Measurements from ENCODE around the gene NELFCD.
"Not testable (repeated sequence)": the region's sequence is repeated elsewhere in the genome, so short reads cannot be mapped to it uniquely, and the experiment has no call there.

NELFCD gene

DNA sequence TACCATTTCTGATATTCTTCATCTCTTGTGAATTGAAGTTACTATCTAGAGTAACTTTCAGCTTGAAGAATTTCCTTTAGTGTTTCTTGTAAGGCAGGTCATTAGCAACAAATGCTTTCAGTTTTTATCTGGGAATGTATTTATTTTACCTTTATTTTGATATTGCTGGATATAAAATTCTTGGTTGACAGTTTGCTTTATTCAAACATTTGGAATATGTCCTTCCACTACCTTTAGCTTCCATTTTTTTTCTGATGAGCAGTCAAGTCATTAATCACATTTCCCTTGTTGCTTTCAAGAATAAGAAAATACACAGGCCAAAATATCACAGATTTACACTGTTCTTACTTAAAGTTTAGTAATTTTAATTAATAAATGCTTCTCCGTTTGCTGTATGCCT, 5.7 kb upstream of the NELFCD start:
- Histone ChIP-seq H3K9me3 (ENCODE audit: control insufficient read depth in 1 of 2, low read length in 2 of 2) (peaks cover 8 to 14% of the 10 kb centered on the region in 2 donors), H3K27me3 (ENCODE audit: low read depth, low read length) (no peaks in the 10 kb centered on the region), H3K4me3 (ENCODE audit: low read depth in 1 of 2, low read length in 2 of 2) (no peak overlapping the region), H3K4me1 (ENCODE audit: control insufficient read depth in 1 of 2, insufficient read depth in 2 of 2, low read length in 2 of 2) (no peaks in the 10 kb centered on the region), H3K27ac (ENCODE audit: low read length) (no peak overlapping the region), H3K36me3 (ENCODE audit: control insufficient read depth in 1 of 2, insufficient read depth in 2 of 2, low read length in 2 of 2) (no peaks in the 10 kb centered on the region)

DNA sequence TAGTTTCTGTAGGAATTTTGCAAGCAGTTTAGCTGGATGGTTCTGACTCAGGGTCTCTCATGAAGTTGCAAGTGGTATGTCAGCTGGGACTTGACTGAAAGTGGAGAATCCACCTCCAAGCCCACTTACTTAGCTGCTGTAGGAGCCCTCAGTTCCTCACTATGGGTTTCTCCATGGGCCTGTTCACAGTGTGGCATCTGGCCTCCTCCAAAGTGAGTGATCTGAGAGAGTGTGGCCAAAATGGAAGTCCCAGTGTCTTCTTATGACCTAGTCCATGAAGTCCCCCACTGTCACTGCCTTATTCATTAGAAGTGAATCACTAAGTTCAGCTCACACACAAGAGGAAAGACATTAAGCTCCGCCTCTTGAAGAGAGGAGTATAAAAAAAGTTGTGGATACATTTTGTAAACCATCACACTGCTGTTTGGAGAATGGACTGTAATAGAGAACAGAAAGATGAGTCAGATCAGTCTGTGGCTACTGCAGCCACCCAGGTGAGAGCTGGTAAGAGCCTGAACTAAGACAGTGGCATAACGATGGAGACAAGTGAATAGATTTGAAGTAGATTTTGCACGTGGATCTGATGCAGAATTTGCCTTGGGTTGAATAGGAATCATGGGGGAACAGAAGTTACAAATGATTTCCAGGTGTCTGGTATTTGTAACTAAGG, 4.9 kb upstream of the NELFCD start:
- H3K36me3 ChIP-seq (ENCODE audit: control insufficient read depth in 1 of 2, insufficient read depth in 2 of 2, low read length in 2 of 2) = no peaks in the 10 kb centered on the region
- H3K27ac ChIP-seq (ENCODE audit: low read length) = no peak overlapping the region
- H3K9me3 ChIP-seq (ENCODE audit: control insufficient read depth in 1 of 2, low read length in 2 of 2) = peaks cover 8 to 14% of the 10 kb centered on the region in 2 donors
- no peaks in the 10 kb centered on the region for H3K4me1 ChIP-seq (ENCODE audit: control insufficient read depth in 1 of 2, insufficient read depth in 2 of 2, low read length in 2 of 2)
- H3K4me3 ChIP-seq (ENCODE audit: low read depth in 1 of 2, low read length in 2 of 2) = no peak overlapping the region
- no peaks in the 10 kb centered on the region for H3K27me3 ChIP-seq (ENCODE audit: low read depth, low read length)

DNA sequence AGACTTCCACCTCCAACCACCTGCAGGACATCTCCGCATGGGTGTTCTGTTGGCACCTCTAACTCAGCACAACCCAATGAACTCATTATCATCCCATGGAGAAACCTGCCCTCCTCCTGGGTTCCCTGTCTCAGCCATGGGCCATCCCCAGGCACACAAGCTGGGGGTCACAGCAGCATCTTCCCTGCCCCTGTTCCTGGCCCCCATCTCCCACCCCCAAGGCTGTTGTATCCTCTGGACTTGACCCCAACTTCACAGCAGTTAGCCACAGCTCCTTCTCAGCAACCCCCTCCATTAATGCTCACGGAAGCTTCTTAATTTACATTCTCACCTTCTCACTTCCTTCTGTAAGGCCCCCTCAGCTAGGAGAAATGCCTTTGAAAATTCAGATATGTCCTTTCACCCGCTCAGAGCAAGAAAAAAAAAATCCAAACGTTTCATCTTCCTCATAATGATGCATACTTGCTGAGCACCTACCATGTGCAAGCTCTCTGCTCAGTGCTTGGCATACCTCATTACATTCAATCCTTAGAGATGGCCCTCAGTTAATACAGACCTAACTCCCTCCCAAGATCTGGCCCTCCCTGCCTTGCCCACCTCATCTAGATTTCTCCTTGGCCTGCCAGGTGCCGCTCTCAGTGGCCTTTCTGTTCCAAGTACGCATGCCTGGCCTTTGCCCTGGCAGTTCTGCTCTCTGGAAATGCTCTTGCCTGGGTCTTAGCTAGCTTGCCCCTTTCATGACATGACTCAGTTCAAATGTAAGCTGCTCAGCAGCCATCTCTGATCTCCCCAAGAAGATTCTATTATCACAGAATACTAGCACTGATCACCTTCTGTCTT, 2.5 kb upstream of the NELFCD start:
- peaks cover 8 to 14% of the 10 kb centered on the region in 2 donors for H3K9me3 ChIP-seq (ENCODE audit: control insufficient read depth in 1 of 2, low read length in 2 of 2)
- H3K27me3 ChIP-seq (ENCODE audit: low read depth, low read length) = no peaks in the 10 kb centered on the region
- no peak overlapping the region for H3K4me3 ChIP-seq (ENCODE audit: low read depth in 1 of 2, low read length in 2 of 2)
- no peak overlapping the region for H3K27ac ChIP-seq (ENCODE audit: low read length)
- H3K4me1 ChIP-seq (ENCODE audit: control insufficient read depth in 1 of 2, insufficient read depth in 2 of 2, low read length in 2 of 2) = peaks cover 0 to 10% of the 10 kb centered on the region in 2 donors
- H3K36me3 ChIP-seq (ENCODE audit: control insufficient read depth in 1 of 2, insufficient read depth in 2 of 2, low read length in 2 of 2) = no peaks in the 10 kb centered on the region

DNA sequence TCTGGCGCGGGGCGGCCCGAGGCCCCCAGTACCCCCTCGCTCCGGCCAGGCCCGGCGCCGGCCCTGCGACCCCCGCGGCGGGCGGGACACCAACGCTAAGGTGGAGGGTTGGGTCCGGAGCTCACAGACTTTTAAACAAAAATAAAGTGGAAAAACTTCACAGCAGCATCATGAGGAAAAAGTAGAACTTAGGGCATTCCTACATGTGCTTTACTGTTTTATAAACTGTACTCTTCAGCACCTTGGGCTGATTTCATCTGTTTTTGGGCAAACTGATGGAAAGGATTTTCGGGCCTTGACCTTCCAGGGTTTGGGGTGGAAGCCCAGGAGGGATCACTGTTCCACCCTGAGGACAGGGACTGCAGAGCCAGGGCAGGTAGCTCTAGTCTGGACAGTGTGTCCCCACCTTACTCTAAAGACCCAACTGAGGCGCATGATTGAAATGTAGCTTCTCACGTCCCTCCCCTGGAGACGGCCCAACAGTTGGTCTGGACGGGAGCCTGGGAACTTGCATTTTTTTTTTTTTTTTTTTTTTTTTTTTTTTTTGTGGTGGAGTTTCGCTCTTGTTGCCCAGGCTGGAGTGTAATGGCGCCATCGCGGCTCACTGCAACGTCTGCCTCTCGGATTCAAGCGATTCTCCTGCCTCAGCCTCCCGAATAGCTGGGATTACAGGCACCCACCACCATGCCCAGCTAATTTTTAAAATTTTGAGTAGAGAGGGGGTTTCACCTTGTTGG, 740 bp downstream of the NELFCD start:
- Histone ChIP-seq H3K27ac (ENCODE audit: low read length) (peak overlapping the region; percentile 80), H3K4me1 (ENCODE audit: control insufficient read depth in 1 of 2, insufficient read depth in 2 of 2, low read length in 2 of 2) (peaks cover 11 to 14% of the 10 kb centered on the region in 2 donors), H3K36me3 (ENCODE audit: control insufficient read depth in 1 of 2, insufficient read depth in 2 of 2, low read length in 2 of 2) (peaks cover 5 to 6% of the 10 kb centered on the region in 2 donors), H3K27me3 (ENCODE audit: low read depth, low read length) (no peaks in the 10 kb centered on the region), H3K4me3 (ENCODE audit: low read depth in 1 of 2, low read length in 2 of 2) (peak overlapping the region; percentile 84 to 96), H3K9me3 (ENCODE audit: control insufficient read depth in 1 of 2, low read length in 2 of 2) (no peaks in the 10 kb centered on the region)

DNA sequence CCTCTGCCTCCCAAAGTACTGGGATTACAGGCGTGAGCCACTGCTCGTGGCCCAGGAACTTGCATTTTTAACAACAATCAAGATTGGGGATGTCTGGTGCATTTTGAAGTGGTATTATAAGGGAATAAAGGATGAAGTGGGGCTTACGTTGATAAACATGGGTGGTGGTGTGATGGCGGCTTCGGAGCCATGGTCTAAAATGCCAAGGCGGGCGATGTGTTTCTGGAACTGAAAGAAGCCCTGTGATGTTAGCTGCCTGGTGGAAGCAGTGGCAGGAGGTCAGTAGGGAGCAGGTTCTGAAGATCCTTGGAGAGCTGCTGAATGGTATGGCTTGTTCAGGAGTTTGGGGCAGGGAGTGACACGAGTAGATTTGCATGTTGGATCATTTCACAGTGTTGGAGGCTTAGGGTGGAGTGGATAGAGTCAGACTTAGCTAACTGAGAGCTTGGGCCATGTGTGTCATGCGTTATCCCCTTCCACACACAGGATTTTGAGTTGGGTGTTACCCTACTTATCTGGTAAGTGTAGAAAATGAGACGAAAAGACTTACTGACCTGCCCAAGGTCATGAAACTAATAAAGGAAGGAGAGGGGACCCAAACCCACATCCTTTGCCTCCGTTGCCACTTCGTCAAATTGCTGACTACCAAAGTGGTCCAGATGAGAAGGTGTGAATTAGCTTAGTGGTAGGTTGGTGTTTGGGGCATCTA, 1.5 kb downstream of the NELFCD start:
- Histone ChIP-seq H3K27me3 (ENCODE audit: low read depth, low read length) (no peaks in the 10 kb centered on the region), H3K27ac (ENCODE audit: low read length) (no peak overlapping the region), H3K4me1 (ENCODE audit: control insufficient read depth in 1 of 2, insufficient read depth in 2 of 2, low read length in 2 of 2) (peaks cover 11 to 14% of the 10 kb centered on the region in 2 donors), H3K9me3 (ENCODE audit: control insufficient read depth in 1 of 2, low read length in 2 of 2) (no peaks in the 10 kb centered on the region), H3K36me3 (ENCODE audit: control insufficient read depth in 1 of 2, insufficient read depth in 2 of 2, low read length in 2 of 2) (peaks cover 12 to 13% of the 10 kb centered on the region in 2 donors), H3K4me3 (ENCODE audit: low read depth in 1 of 2, low read length in 2 of 2) (peak overlapping the region; percentile 33 to 84)

DNA sequence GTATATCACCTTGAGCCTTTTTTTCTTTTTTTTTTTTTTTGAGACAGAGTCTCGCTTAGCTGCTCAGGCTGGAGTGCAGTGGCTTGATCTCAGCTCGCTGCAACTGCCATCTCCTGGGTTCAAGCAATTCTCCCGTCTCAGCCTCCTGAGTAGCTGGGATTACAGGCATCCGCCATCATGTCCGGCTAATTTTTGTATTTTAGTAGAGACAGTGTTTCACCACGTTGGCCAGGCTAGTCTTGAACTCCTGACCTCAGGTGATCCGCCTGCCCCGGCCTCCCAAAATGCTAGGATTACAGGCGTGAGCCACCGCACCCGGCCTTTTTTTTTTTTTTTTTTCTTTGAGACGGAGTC, 2.0 kb downstream of the NELFCD start:
- not testable (repeated sequence) for H3K9me3 ChIP-seq (ENCODE audit: control insufficient read depth in 1 of 2, low read length in 2 of 2); H3K4me3 ChIP-seq (ENCODE audit: low read depth in 1 of 2, low read length in 2 of 2); H3K27ac ChIP-seq (ENCODE audit: low read length); H3K27me3 ChIP-seq (ENCODE audit: low read depth, low read length)
- Histone ChIP-seq H3K36me3 (ENCODE audit: control insufficient read depth in 1 of 2, insufficient read depth in 2 of 2, low read length in 2 of 2) (peaks cover 17 to 18% of the 10 kb centered on the region in 2 donors), H3K4me1 (ENCODE audit: control insufficient read depth in 1 of 2, insufficient read depth in 2 of 2, low read length in 2 of 2) (peaks cover 11 to 14% of the 10 kb centered on the region in 2 donors)

DNA sequence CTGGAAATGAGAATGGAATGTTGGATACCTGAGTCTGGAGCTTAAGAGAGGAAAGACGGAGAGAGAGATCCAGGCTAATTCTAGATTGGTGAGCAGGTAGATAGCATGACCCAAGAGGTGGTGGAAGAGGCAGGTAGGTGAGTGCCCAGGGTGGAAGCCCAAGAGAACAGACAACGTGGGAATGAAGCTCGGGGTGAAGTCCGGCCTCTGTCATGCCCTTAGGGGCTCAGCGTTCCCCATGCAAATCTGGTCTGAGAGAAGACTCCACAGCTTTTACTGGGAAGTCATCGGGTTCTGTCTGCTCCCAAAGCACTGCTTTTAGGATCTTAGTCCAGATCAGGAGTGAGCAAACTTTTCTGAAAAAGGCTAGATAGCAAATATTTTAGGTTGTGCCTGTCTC, 3.6 kb downstream of the NELFCD start:
- Histone ChIP-seq H3K4me3 (ENCODE audit: low read depth in 1 of 2, low read length in 2 of 2) (no peak overlapping the region), H3K36me3 (ENCODE audit: control insufficient read depth in 1 of 2, insufficient read depth in 2 of 2, low read length in 2 of 2) (peaks cover 33 to 34% of the 10 kb centered on the region in 2 donors), H3K27ac (ENCODE audit: low read length) (no peak overlapping the region), H3K4me1 (ENCODE audit: control insufficient read depth in 1 of 2, insufficient read depth in 2 of 2, low read length in 2 of 2) (peaks cover 11 to 14% of the 10 kb centered on the region in 2 donors), H3K9me3 (ENCODE audit: control insufficient read depth in 1 of 2, low read length in 2 of 2) (no peaks in the 10 kb centered on the region), H3K27me3 (ENCODE audit: low read depth, low read length) (no peaks in the 10 kb centered on the region)

DNA sequence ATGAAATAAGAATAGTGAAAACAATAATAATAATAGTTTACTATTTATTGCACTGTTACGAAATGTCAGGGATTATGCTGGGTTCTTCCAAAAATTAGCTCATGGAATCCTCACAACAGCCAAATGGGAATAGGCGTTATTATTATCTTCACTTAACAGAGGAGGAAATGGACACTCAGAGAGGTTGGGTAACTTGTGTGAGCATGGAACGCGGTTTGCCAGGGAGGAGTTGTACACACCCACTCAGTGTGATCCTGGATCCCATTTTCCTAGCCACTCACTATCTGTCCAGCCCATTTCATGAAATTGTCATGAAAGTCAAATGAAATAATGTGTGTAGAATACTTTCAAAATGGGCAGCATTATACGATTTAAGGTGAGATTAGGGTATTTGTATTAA, 4.6 kb downstream of the NELFCD start:
- no peak overlapping the region for H3K27ac ChIP-seq (ENCODE audit: low read length)

DNA sequence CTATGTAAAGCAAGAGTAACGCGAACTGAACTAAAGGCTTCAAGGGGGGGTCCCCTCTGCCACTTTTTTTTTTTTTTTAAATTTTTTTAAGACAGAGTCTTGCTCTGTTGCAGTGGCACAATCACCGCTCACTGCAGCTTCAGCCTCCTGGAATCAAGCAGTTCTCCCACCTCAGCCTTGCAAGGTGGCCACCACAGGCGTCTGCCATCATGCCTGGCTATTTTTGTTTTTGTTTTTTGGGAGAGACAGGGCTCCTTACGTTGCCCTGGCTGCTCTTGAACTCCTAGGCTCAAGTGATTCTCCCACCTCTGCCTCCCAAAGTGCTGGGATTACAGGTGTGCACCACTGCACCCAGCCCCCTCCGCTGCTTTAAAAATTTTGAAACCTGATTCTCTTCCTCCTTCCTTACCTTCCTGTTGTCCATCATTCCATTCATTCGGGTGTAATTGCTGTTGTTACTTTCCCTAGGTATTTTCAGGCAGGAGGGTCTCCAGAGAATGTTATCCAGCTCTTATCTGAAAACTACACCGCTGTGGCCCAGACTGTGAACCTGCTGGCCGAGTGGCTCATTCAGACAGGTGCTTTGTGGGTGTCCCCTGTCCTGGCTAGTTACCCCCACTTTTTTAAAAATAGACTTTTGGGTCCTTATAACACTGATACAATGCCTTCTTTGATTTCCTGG, 5.4 kb downstream of the NELFCD start:
- no peak overlapping the region for H3K4me3 ChIP-seq (ENCODE audit: low read depth in 1 of 2, low read length in 2 of 2)
- no peaks in the 10 kb centered on the region for H3K9me3 ChIP-seq (ENCODE audit: control insufficient read depth in 1 of 2, low read length in 2 of 2)
- no peaks in the 10 kb centered on the region for H3K27me3 ChIP-seq (ENCODE audit: low read depth, low read length)
- no peak overlapping the region for H3K27ac ChIP-seq (ENCODE audit: low read length)
- peaks cover 46 to 48% of the 10 kb centered on the region in 2 donors for H3K36me3 ChIP-seq (ENCODE audit: control insufficient read depth in 1 of 2, insufficient read depth in 2 of 2, low read length in 2 of 2)
- H3K4me1 ChIP-seq (ENCODE audit: control insufficient read depth in 1 of 2, insufficient read depth in 2 of 2, low read length in 2 of 2) = peaks cover 11 to 14% of the 10 kb centered on the region in 2 donors

More for the DNA sequence above, 4.6 kb downstream of the NELFCD start:
- Histone ChIP-seq H3K27me3 (ENCODE audit: low read depth, low read length) (no peaks in the 10 kb centered on the region), H3K9me3 (ENCODE audit: control insufficient read depth in 1 of 2, low read length in 2 of 2) (no peaks in the 10 kb centered on the region), H3K4me1 (ENCODE audit: control insufficient read depth in 1 of 2, insufficient read depth in 2 of 2, low read length in 2 of 2) (peaks cover 11 to 14% of the 10 kb centered on the region in 2 donors), H3K4me3 (ENCODE audit: low read depth in 1 of 2, low read length in 2 of 2) (no peak overlapping the region), H3K36me3 (ENCODE audit: control insufficient read depth in 1 of 2, insufficient read depth in 2 of 2, low read length in 2 of 2) (peaks cover 38 to 40% of the 10 kb centered on the region in 2 donors)

DNA sequence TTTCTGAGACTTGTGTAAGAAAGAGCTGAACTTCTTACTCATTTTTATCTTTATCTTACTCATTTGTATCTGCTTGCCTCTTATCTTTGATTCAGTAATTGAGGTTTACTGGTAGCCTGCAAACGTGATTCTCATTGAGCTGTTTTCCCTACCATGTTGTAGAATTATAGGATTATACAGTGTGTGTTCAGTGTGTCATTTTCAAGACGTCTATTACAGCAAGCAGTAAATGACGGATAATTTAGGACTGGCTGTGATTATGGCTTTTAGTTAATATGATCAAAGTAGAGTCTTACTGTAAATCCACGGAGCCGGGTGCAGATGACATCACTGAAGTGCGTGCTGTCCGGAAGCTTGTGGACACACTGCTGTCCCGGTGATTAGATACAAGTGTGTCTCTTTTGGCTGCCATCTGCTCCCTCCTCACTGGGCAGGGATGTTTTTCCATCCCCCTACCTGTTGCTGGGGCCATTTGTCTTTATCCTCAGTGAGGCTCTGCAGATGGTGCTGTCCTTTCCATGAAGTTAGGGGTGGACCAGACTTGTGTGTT, 6.0 kb downstream of the NELFCD start:
- H3K27me3 ChIP-seq (ENCODE audit: low read depth, low read length) = no peaks in the 10 kb centered on the region
- peaks cover 11% of the 10 kb centered on the region in 2 donors for H3K4me1 ChIP-seq (ENCODE audit: control insufficient read depth in 1 of 2, insufficient read depth in 2 of 2, low read length in 2 of 2)
- H3K4me3 ChIP-seq (ENCODE audit: low read depth in 1 of 2, low read length in 2 of 2) = no peak overlapping the region
- H3K27ac ChIP-seq (ENCODE audit: low read length) = no peak overlapping the region
- H3K9me3 ChIP-seq (ENCODE audit: control insufficient read depth in 1 of 2, low read length in 2 of 2) = no peaks in the 10 kb centered on the region
- peaks cover 49 to 53% of the 10 kb centered on the region in 2 donors for H3K36me3 ChIP-seq (ENCODE audit: control insufficient read depth in 1 of 2, insufficient read depth in 2 of 2, low read length in 2 of 2)

Measured in muscle layer of duodenum (tissue), 2 donors.